CD8-positive, alpha-beta memory T cell (primary cell): Measurements from ENCODE around the gene MADD. TPM values are rescaled to one million over a fixed set of nuclear protein-coding genes. Genes with fewer than 3 reads are reported as not detected.
A peak's percentile ranks its signal among the peaks of the same experiment; 100 is the strongest.

ENCODE experiments used
- CTCF ChIA-PET: fragments of 350-600 bp; sonication (Branson Sonifier 250); formaldehyde crosslinking; loops from one replicate; lab custom pipeline; 2021; ENCODE audit warnings: antibody characterized with exemption; lab: Charles Lee
- POLR2A ChIA-PET: fragments of 350-600 bp; sonication (Branson Sonifier 250); formaldehyde crosslinking; loops from one replicate; lab custom pipeline; 2021; ENCODE audit warnings: antibody characterized with exemption; lab: Charles Lee
- DNase-seq, 5 donors: peaks; one replicate each; pipeline versions ENCODE4 v3.0.0 to v3.0.0-alpha.2; 2020 to 2022; ENCODE audit warnings: mixed read lengths in 1 of 5
- H3K27ac ChIP-seq: one replicate; pipeline ENCODE4 v1.7.0; 2013; ENCODE audit warnings: low read depth, mild to moderate bottlenecking, low read length, moderate library complexity
- H3K27me3 ChIP-seq: 2 replicates; pipeline ENCODE4 v1.7.0; 2013; ENCODE audit warnings: low read length, mild to moderate bottlenecking; ENCODE audit not compliant: insufficient read depth, poor library complexity, severe bottlenecking
- H3K36me3 ChIP-seq: 2 replicates; pipeline ENCODE4 v1.7.0; 2013; ENCODE audit warnings: mild to moderate bottlenecking, low read length, moderate library complexity; ENCODE audit not compliant: insufficient read depth
- H3K4me1 ChIP-seq: 2 replicates; pipeline ENCODE4 v1.7.0; 2013; ENCODE audit warnings: mild to moderate bottlenecking, low read length, moderate library complexity; ENCODE audit not compliant: insufficient read depth
- H3K4me3 ChIP-seq: 2 replicates; pipeline ENCODE4 v1.7.0; 2013; ENCODE audit warnings: mild to moderate bottlenecking, low read length
- H3K9me3 ChIP-seq: 2 replicates; pipeline ENCODE4 v1.7.0; 2013; ENCODE audit warnings: mild to moderate bottlenecking, low read length
- H3K27ac Mint-ChIP-seq, 8 donors: one replicate each; pipeline ENCODE4 v1.8.0; 2020 to 2021; ENCODE audit warnings: mixed read lengths in 8 of 8, mild to moderate bottlenecking in 6 of 8, inconsistent platforms in 3 of 8, moderate library complexity in 3 of 8
- H3K27me3 Mint-ChIP-seq, 2 donors: one replicate each; pipeline ENCODE4 v1.8.0; 2020 to 2021; ENCODE audit warnings: mixed read lengths in 2 of 2, mild to moderate bottlenecking in 1 of 2, moderate library complexity in 1 of 2
- H3K36me3 Mint-ChIP-seq, 3 donors: one replicate each; pipeline ENCODE4 v1.8.0; 2020 to 2021; ENCODE audit warnings: mixed read lengths in 3 of 3, inconsistent platforms in 1 of 3, mild to moderate bottlenecking in 1 of 3
- H3K4me1 Mint-ChIP-seq, 3 donors: one replicate each; pipeline ENCODE4 v1.8.0; 2020 to 2021; ENCODE audit warnings: mixed read lengths in 3 of 3, inconsistent platforms in 1 of 3, mild to moderate bottlenecking in 1 of 3
- H3K4me3 Mint-ChIP-seq, 7 donors: one replicate each; pipeline ENCODE4 v1.8.0; 2020 to 2021; ENCODE audit warnings: mixed read lengths in 7 of 7, mild to moderate bottlenecking in 6 of 7, moderate library complexity in 4 of 7, inconsistent platforms in 2 of 7
- H3K9me3 Mint-ChIP-seq, 5 donors: one replicate each; pipeline ENCODE4 v1.8.0; 2020 to 2022; ENCODE audit warnings: mixed read lengths in 5 of 5, mild to moderate bottlenecking in 3 of 5, moderate library complexity in 2 of 5, inconsistent platforms in 1 of 5
- polyA plus RNA-seq: library from polyadenylated mRNA; unstranded; fragments of 300-500 nt; fragmentation: Illumina TruSeq; gene quantifications from one replicate; pipeline ENCODE4 v1.2.3, GENCODE V29; 2021
- total RNA-seq, 2 experiments: library from RNA; stranded (reverse); gene quantifications; one replicate each; pipeline ENCODE4 v1.2.3, GENCODE V29; 2021

Gene MADD
- total and polyA plus RNA-seq, 3 experiments from 2014 or later: 30.5 to 65.7 (median 62.1) TPM

DNA sequence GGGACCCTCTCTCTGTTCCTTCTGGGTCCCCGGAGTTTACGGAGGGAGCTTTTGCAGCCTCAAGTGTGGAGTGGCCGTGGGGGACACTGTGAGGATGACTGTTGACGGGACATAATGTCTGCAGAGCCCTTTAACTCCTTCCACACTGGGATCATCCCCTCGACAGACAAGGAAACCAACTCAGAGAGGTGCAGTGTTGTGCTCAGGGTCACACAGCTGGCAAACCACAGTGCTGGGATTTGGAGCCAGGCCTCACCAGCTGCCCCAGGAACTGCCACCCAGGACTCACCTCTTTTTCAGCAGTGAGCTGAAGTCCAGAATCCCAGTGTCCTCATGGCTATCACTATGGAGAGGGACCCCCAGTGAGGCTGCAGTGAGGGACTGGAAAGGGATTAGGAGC is 77.2 kb downstream of the MADD start:
- Histone ChIP-seq H3K4me1 (no peaks in the 10 kb centered on the region), H3K4me3 (no peak overlapping the region), H3K9me3 (no peaks in the 10 kb centered on the region), H3K36me3 (no peaks in the 10 kb centered on the region), H3K27me3 (no peaks in the 10 kb centered on the region), H3K27ac (no peak overlapping the region)
- H3K36me3 Mint-ChIP-seq: no peaks in the 10 kb centered on the region
- H3K27me3 Mint-ChIP-seq: peaks cover 0 to 3% of the 10 kb centered on the region in 2 donors
- no peak overlapping the region for H3K27ac Mint-ChIP-seq
- CTCF ChIA-PET: interaction anchor here (1.3 kb wide), 1 partner anchor 10 kb away, joined by 3 read pairs; no protein-coding TSS in a partner anchor
- POLR2A ChIA-PET: no interaction called here
- no peaks in the 10 kb centered on the region for H3K4me1 Mint-ChIP-seq
- no peaks in the 10 kb centered on the region for H3K9me3 Mint-ChIP-seq
- DNase-seq: no peak
- no peak overlapping the region for H3K4me3 Mint-ChIP-seq

DNA sequence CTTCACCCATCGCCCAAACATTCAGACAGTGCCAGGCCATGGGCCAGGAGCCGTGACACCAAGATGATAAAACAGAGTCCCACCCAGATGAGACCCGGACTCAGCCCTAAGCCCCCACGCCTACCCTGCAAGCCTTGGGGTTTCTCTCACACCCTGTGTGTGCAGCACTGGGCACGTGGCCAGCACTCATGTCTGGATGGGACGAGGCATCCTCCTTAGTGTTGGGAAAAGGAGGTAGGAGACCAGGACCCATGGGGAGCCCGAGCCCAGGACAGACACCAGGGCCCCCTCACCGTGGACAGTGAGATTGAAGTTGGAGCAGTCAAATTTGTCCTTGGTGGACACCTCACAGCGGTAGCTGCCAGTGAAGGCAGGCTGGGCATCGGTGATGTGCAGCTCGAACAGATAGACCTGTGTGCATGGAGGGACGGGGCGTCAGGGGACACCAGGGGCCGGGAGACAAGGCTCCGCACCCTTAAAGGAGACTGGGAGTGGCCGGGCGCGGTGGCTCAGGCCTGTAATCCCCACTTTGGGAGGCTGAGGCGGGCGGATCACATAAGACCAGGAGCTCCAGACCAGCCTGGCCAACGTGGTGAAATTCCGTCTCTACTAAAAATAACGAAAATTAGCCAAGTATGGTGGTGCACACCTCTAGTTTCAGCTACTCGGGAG is 78.3 kb downstream of the MADD start:
- no peaks in the 10 kb centered on the region for H3K36me3 Mint-ChIP-seq
- no peaks in the 10 kb centered on the region for H3K4me1 Mint-ChIP-seq
- H3K9me3 Mint-ChIP-seq: no peaks in the 10 kb centered on the region
- Histone ChIP-seq H3K4me1 (no peaks in the 10 kb centered on the region), H3K4me3 (no peak overlapping the region), H3K27me3 (no peaks in the 10 kb centered on the region), H3K36me3 (no peaks in the 10 kb centered on the region), H3K9me3 (no peaks in the 10 kb centered on the region), H3K27ac (no peak overlapping the region)
- no peak overlapping the region for H3K27ac Mint-ChIP-seq
- H3K4me3 Mint-ChIP-seq: no peak overlapping the region
- peaks cover 0 to 3% of the 10 kb centered on the region in 2 donors for H3K27me3 Mint-ChIP-seq
- CTCF ChIA-PET: interaction anchor here (1.3 to 1.5 kb wide), 2 partner anchors 12 to 26 kb away, joined by 3 to 5 read pairs; no protein-coding TSS in a partner anchor
- POLR2A ChIA-PET: no interaction called here
- no peak for DNase-seq

DNA sequence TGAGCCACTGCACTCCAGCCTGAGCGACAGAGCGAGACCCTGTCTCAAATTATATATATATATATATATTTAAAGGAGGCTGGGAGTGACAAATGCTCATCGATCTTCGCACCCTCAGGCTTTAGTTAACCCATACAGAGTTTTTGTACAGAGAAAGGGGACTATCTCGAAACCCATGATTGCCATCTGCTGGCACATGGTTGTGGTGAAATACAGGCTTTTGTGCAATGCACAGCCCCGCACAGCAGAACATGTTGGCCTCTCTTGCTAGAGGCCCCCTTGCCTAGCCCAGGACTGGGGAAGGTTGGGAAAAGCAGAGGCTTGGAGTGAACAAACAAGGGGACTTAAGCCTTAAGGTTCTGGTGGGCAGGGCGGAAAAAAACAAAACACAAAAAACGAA is 78.9 kb downstream of the MADD start:
- Mint-ChIP-seq H3K4me1 (no peaks in the 10 kb centered on the region), H3K27ac (no peak overlapping the region), H3K27me3 (peaks cover 0 to 3% of the 10 kb centered on the region in 2 donors), H3K36me3 (no peaks in the 10 kb centered on the region), H3K4me3 (no peak overlapping the region), H3K9me3 (no peaks in the 10 kb centered on the region)
- H3K36me3 ChIP-seq: no peaks in the 10 kb centered on the region
- no peak overlapping the region for H3K27ac ChIP-seq
- H3K27me3 ChIP-seq: no peaks in the 10 kb centered on the region
- CTCF ChIA-PET: interaction anchor here (1.5 kb wide), 1 partner anchor 25 kb away, joined by 5 read pairs; no protein-coding TSS in a partner anchor
- no peak overlapping the region for H3K4me3 ChIP-seq
- DNase-seq: no peak
- POLR2A ChIA-PET: no interaction called here
- H3K4me1 ChIP-seq: no peaks in the 10 kb centered on the region
- no peaks in the 10 kb centered on the region for H3K9me3 ChIP-seq

DNA sequence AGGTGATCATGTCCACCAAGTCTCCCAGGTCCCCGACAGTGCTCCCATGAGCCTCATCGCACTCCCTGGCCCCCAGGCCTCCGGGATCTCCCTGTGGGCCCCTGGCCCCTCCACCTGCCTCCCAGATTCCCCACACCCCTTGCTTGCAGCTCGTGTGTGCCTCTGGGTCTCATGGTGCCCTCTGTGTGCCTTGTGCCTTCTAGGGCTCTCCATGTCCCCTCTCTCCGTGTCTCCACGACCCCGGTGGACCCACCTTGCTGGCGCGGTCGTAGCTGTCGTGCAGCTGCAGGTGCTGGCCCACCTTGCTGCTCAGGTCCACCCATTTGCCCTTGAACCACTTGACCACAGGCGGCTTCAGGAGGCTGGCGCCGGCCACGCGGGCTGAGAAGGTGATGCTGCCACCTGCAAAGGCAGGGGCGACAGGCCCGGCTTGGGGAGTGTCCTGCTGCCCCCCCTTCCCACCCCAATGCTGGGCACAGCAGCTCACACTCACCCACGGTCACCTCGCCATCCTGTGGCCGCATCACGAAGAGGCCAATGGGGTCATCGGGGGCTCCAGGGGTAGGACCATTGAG is 79.7 kb downstream of the MADD start:
- Histone ChIP-seq H3K4me3 (no peak overlapping the region), H3K27ac (no peak overlapping the region), H3K36me3 (no peaks in the 10 kb centered on the region), H3K9me3 (no peaks in the 10 kb centered on the region), H3K4me1 (no peaks in the 10 kb centered on the region), H3K27me3 (no peaks in the 10 kb centered on the region)
- Mint-ChIP-seq H3K4me1 (no peaks in the 10 kb centered on the region), H3K27ac (no peak overlapping the region), H3K27me3 (peaks cover 0 to 3% of the 10 kb centered on the region in 2 donors), H3K36me3 (no peaks in the 10 kb centered on the region), H3K4me3 (no peak overlapping the region), H3K9me3 (no peaks in the 10 kb centered on the region)
- POLR2A ChIA-PET: no interaction called here
- no peak for DNase-seq
- CTCF ChIA-PET: interaction anchor here (1.5 kb wide), 1 partner anchor 24 kb away, joined by 5 read pairs; no protein-coding TSS in a partner anchor

DNA sequence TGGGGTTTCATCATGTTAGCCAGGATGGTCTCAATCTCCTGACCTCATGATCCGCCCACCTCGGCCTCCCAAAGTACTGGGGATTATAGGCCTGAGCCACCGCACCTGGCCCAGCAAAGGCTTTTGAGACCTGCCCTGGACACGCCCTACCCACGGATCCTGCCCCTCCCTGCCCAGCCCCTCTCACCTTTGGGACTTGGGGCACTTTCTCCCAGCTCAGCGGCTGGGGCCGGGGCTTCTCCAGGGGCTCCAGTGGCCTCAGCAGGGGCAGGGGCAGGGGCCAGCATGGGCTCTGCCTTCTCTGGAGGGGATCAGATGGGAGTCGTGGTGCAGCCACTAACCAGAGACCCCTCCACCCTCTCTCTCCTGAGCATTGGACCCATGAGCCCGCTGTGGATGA is 80.4 kb downstream of the MADD start:
- H3K4me3 ChIP-seq: no peak overlapping the region
- H3K27me3 ChIP-seq: no peaks in the 10 kb centered on the region
- no peak for DNase-seq
- ChIA-PET POLR2A (no interaction called here), CTCF (no interaction called here)
- H3K27ac ChIP-seq: no peak overlapping the region
- H3K4me3 Mint-ChIP-seq: no peak overlapping the region
- H3K36me3 ChIP-seq: no peaks in the 10 kb centered on the region
- no peaks in the 10 kb centered on the region for H3K4me1 ChIP-seq
- H3K36me3 Mint-ChIP-seq: no peaks in the 10 kb centered on the region
- no peaks in the 10 kb centered on the region for H3K9me3 Mint-ChIP-seq
- H3K27me3 Mint-ChIP-seq: peaks cover 0 to 3% of the 10 kb centered on the region in 2 donors
- no peak overlapping the region for H3K27ac Mint-ChIP-seq
- H3K4me1 Mint-ChIP-seq: no peaks in the 10 kb centered on the region
- no peaks in the 10 kb centered on the region for H3K9me3 ChIP-seq

DNA sequence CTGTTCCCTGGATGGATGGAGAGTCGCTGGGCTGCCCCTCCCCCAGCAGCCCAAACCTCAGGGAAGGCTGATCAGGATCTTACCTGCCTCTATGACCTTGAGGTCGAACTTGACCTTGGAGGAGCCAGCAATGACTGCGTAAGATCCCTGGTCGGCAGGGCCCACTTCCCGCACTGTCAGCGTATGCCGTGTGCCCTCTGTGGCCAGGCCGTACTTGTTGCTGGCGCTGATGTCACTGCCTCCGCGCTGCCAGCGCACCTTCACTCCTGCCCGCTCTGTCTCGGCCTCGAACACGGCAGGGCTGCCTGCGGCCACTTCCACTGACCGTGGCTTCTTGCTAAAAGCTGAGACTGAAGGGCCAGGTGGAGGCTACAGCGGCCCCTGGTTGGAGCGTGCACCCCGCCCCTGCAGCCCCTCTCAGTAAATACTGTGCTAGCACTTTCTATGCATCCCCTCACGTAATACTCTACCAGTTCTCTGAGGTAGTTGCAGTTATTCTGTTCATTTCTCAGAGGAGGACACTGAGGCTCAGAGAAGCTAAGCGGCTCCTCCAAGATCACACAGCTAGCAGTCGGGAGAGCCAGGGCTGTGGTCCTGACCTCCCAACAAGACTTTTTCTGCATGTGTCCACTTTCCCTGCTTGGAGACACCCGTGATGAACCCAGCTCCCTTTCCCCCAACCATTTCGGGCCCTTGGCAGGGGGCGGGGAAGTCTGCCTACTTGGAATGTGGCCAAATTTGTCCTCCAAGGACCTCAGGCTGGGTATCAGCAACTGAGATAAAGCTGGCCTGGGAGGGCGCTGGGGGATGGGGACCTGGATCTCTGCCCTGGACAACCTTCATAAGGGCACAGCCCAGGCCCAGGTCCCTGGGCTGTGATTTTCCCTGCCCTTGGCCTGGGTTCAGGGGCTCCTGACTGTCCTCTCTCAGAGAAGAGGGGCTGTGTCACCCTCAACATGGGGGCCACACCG is 81.5 kb downstream of the MADD start:
- Mint-ChIP-seq H3K4me1 (no peaks in the 10 kb centered on the region), H3K4me3 (no peak overlapping the region), H3K9me3 (no peaks in the 10 kb centered on the region), H3K27ac (no peak overlapping the region), H3K27me3 (peaks cover 0 to 1% of the 10 kb centered on the region in 2 donors), H3K36me3 (no peaks in the 10 kb centered on the region)
- Histone ChIP-seq H3K4me1 (no peaks in the 10 kb centered on the region), H3K4me3 (no peak overlapping the region), H3K9me3 (no peaks in the 10 kb centered on the region), H3K36me3 (no peaks in the 10 kb centered on the region), H3K27me3 (no peaks in the 10 kb centered on the region), H3K27ac (no peak overlapping the region)
- CTCF ChIA-PET: no interaction called here
- POLR2A ChIA-PET: no interaction called here
- no peak for DNase-seq

DNA sequence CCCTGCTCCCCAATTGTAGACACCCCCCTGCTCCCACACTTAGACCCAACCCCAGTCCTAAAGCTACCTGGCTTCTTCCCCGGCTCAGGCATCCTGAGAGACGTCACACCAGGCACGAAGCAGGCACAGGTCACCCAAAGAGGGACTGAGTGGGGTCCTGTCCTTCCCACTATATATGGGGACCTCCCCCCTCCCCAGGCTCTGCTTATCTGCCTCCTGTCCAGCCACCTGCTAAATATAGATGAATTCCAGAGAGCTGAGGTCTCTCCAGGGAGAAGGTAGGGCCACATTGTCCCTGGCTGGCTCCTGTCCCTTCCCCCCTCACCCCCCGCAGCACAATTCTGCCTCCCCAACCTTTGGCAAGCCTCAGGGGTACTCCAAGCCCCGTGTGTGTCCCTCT is 82.6 kb downstream of the MADD start, which contains the start of gene MYBPC3:
TSS of gene MYBPC3 (minus strand) at position 147 of the 400 bp plus-strand sequence. CDS start at position 92, 55 bp downstream.
- H3K9me3 Mint-ChIP-seq: no peaks in the 10 kb centered on the region
- H3K36me3 Mint-ChIP-seq: no peaks in the 10 kb centered on the region
- Histone ChIP-seq H3K27ac (no peak within 1 kb of the TSS), H3K9me3 (no peaks in the 10 kb centered on the region), H3K27me3 (no peaks in the 10 kb centered on the region), H3K36me3 (no peaks in the 10 kb centered on the region), H3K4me1 (no peaks in the 10 kb centered on the region), H3K4me3 (no peak within 1 kb of the TSS)
- DNase-seq: no peak
- H3K4me3 Mint-ChIP-seq: no peak within 1 kb of the TSS
- peaks cover 0 to 1% of the 10 kb centered on the region in 2 donors for H3K27me3 Mint-ChIP-seq
- H3K4me1 Mint-ChIP-seq: no peaks in the 10 kb centered on the region
- ChIA-PET POLR2A (no interaction called here), CTCF (no interaction called here)
- peak within 1 kb of the TSS in 1 of 8 donors; percentile 24 for H3K27ac Mint-ChIP-seq
